Colonic mucosa (tissue), 4 donors: Measurements from ENCODE around the gene NOD1. TPM values are rescaled to one million over a fixed set of nuclear protein-coding genes. Genes with fewer than 3 reads are reported as not detected.

Experiments used
- DNase-seq: peaks from one replicate; pipeline ENCODE4 v3.0.0-alpha.2; 2020
- H3K27ac ChIP-seq: fragments of 200-600 bp; one replicate; pipeline ENCODE4 v1.8.0; 2021
- H3K27me3 ChIP-seq: fragments of 200-600 bp; one replicate; pipeline ENCODE4 v1.8.0; 2021
- H3K36me3 ChIP-seq: fragments of 200-600 bp; one replicate; pipeline ENCODE4 v1.8.0; 2021
- H3K4me1 ChIP-seq: fragments of 200-600 bp; one replicate; pipeline ENCODE4 v1.8.0; 2021; ENCODE audit warnings: mild to moderate bottlenecking
- H3K4me3 ChIP-seq: fragments of 200-600 bp; one replicate; pipeline ENCODE4 v1.8.0; 2021
- H3K9ac ChIP-seq, 2 donors: one replicate each; pipeline ENCODE4 v1.7.0; 2013; ENCODE audit warnings: control low read depth in 2 of 2, low read depth in 2 of 2, low read length in 2 of 2
- H3K9me3 ChIP-seq: fragments of 200-600 bp; one replicate; pipeline ENCODE4 v1.8.0; 2021
- intact Hi-C: fragments of 100-400 bp; cut with DNase I; formaldehyde crosslinking; loops from one replicate; pipeline ENCODE4 v1.14.1; 2022
- total RNA-seq, 2 donors: library from RNA; stranded (reverse); fragmentation: NEBNext Ultra II Directional in 1 of 2; extraction: Animal tissue kit (Norgen Biotek cat#: 25700) in 1 of 2; gene quantifications; one replicate each; pipeline ENCODE4 v1.2.1, GENCODE V29; 2021
- TF ChIP-seq, protein P1 (sequence below): fragments of 200-600 bp; IDR thresholded peaks from one replicate; pipeline ENCODE4 v1.8.0; 2022; ENCODE audit warnings: antibody characterized with exemption, mild to moderate bottlenecking
- donor health status: healthy.
- donor health status: DM: no; HTN: no; CAD: no.
- donor health status: DM: no; HTN: no; CAD: no.

Gene NOD1
- total RNA-seq, 2 donors from 2014 or later: 9.5 to 14.0 TPM

DNA sequence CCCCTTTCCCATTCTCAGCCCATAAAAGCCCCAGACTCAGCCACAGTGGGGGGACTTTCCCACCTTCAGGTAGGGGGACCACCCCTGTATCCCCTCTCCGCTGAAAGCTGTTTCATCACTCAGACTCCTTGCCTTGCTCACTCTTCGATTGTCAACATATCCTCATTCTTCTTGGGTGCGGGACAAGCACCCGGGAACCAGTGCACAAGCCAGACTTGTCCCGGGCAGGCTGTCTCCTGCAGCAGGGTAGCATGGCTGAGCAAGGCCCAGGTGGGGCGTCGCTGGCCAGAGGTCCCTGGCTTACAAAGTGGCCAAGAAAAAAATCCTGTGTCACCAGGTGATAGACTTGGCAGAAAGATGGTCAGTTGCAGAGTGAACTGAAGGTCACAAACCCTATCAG, 64.7 kb downstream of the NOD1 start:
- Histone ChIP-seq H3K4me3 (no peak overlapping the region), H3K36me3 (no peaks in the 10 kb centered on the region), H3K9ac (no peak overlapping the region), H3K27me3 (no peaks in the 10 kb centered on the region), H3K4me1 (no peaks in the 10 kb centered on the region), H3K9me3 (no peaks in the 10 kb centered on the region), H3K27ac (no peak overlapping the region)
- no peak for DNase-seq
- TF ChIP-seq, protein P1, sequence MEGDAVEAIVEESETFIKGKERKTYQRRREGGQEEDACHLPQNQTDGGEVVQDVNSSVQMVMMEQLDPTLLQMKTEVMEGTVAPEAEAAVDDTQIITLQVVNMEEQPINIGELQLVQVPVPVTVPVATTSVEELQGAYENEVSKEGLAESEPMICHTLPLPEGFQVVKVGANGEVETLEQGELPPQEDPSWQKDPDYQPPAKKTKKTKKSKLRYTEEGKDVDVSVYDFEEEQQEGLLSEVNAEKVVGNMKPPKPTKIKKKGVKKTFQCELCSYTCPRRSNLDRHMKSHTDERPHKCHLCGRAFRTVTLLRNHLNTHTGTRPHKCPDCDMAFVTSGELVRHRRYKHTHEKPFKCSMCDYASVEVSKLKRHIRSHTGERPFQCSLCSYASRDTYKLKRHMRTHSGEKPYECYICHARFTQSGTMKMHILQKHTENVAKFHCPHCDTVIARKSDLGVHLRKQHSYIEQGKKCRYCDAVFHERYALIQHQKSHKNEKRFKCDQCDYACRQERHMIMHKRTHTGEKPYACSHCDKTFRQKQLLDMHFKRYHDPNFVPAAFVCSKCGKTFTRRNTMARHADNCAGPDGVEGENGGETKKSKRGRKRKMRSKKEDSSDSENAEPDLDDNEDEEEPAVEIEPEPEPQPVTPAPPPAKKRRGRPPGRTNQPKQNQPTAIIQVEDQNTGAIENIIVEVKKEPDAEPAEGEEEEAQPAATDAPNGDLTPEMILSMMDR: no peak
- intact Hi-C loops: loop anchor here (5.0 kb wide), 2 partner anchors 137 to 252 kb away; no protein-coding TSS in a partner anchor

DNA sequence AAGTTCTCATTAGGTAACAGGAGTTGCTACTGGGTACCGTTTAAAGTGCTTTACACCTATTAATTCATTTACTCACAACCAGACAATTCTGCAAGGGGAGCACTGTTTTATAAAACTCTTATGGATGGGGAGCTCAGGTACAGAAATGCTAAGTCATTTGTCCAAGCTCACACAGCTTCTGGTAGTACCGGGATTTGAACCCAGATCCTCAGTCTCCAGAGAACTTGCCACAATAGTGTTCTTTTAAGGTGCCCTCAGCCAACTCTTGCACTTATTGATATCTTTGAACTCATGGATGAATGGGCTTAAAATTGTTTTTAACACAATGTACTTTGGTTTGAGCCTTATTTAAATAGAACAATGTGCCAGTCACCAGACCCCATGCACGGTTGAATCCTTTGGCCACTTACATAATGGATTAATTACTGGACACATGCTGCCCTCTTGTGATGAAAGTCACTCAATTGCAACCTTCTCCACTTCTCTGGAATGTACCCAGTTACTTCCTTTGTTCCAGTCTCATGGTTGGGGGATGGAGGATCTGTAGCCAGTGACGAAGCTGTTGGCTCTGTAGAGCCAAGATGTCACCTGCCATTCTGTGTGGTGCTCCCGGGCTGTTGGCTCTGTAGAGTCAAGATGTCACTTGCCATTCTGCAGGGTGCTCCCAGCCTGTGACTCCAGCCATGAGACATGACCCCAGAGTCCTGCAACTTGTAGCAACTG, 65.6 kb downstream of the NOD1 start:
- no peaks in the 10 kb centered on the region for H3K4me1 ChIP-seq
- no peaks in the 10 kb centered on the region for H3K36me3 ChIP-seq
- DNase-seq: no peak
- H3K27me3 ChIP-seq: no peaks in the 10 kb centered on the region
- H3K4me3 ChIP-seq: no peak overlapping the region
- H3K27ac ChIP-seq: no peak overlapping the region
- no peaks in the 10 kb centered on the region for H3K9me3 ChIP-seq
- TF ChIP-seq, protein P1: peak; percentile 35
- intact Hi-C loops: loop anchor here (5.0 kb wide), 2 partner anchors 136 to 251 kb away; no protein-coding TSS in a partner anchor
- H3K9ac ChIP-seq: no peak overlapping the region

DNA sequence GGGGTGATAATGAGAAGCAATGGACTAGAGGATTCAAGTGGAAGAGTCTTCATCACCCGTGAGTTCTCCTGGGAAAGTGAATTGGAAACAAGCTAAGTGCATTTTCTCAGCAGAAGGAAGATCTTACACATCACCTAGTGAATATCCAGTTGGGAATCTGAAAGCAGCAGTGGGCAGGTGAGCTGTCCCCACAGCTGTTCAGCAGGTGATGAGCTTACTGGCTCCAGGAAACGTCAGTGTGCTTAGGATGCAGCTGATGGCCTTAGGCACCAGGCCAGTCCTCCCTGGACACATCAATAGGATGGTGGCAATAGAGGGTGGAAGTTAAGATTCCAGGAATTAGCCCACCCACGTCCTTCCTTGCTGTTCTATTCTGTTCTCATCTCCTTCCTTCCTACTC, 66.7 kb downstream of the NOD1 start:
- intact Hi-C loops: loop anchor here (5.0 kb wide), 2 partner anchors 135 to 250 kb away; no protein-coding TSS in a partner anchor
- no peaks in the 10 kb centered on the region for H3K36me3 ChIP-seq
- no peak overlapping the region for H3K27ac ChIP-seq
- TF ChIP-seq, protein P1: no peak
- H3K4me1 ChIP-seq: no peaks in the 10 kb centered on the region
- no peak for DNase-seq
- no peaks in the 10 kb centered on the region for H3K9me3 ChIP-seq
- H3K4me3 ChIP-seq: no peak overlapping the region
- no peaks in the 10 kb centered on the region for H3K27me3 ChIP-seq
- no peak overlapping the region for H3K9ac ChIP-seq

DNA sequence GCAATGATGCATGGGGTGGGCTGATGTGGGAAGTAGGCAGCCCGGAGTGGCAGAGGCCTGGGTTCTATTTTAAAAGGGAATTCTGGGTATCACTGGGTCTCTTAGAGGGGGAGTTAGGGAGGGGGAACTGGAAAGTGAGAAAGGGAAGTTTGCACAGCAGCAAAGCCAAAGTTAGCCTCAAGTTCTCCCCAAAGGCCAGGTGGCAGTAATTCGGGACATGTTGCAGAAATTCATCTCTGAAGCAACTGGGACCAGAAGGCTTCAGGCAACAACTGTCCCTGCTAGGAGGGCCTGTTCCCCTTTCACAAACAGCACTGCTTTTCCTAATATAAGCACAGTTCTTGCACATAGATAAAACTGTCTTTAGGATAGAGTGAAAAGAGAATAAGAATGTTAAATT, 67.4 kb downstream of the NOD1 start:
- H3K9ac ChIP-seq: no peak overlapping the region
- no peaks in the 10 kb centered on the region for H3K9me3 ChIP-seq
- intact Hi-C loops: loop anchor here (5.0 kb wide), 2 partner anchors 134 to 249 kb away; no protein-coding TSS in a partner anchor
- H3K27ac ChIP-seq: no peak overlapping the region
- TF ChIP-seq, protein P1: no peak
- H3K4me1 ChIP-seq: no peaks in the 10 kb centered on the region
- H3K36me3 ChIP-seq: no peaks in the 10 kb centered on the region
- no peak for DNase-seq
- no peak overlapping the region for H3K4me3 ChIP-seq
- no peaks in the 10 kb centered on the region for H3K27me3 ChIP-seq

DNA sequence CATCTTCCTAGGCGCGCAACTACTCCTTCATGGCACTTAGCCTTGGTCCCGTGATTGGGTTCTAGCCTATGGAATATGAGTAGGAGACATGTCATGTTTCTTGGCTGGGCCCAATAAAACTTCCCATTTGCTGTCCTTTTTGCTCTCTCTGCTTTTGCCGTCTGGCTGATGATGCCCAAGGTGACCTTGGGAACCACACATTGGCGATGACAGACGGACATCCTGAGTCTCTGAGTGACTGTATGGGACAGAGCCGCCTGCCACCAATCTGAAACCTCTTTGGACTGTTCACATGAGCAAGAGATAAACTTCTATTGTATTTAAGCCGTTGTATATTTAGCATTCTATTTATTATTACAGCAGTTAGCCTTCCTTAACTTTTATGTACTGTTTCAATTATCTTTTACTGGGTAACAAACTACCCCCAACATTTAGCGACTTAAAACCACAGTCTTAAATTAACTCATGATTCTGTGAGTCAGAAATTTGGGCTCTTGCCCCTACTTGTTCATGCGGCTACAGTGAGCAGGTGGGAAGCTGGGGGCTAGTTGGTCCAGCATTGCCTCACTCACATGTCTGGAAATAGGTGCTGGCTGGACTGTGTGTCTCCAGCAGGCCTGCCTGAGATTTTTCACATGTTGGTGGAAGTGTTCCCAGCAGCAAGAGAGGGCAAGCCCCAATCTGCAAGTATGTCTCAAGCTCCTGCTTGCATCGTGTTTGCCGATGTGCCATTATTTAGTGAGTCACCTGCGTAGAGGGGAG, 71.7 kb downstream of the NOD1 start:
- intact Hi-C loops: no loop called here
- H3K9ac ChIP-seq: no peak overlapping the region
- TF ChIP-seq, protein P1: no peak
- no peaks in the 10 kb centered on the region for H3K9me3 ChIP-seq
- H3K4me3 ChIP-seq: no peak overlapping the region
- no peak overlapping the region for H3K27ac ChIP-seq
- no peaks in the 10 kb centered on the region for H3K36me3 ChIP-seq
- no peaks in the 10 kb centered on the region for H3K27me3 ChIP-seq
- DNase-seq: no peak
- no peaks in the 10 kb centered on the region for H3K4me1 ChIP-seq
